Chondrocyte (in vitro differentiated cells): ENCODE data around the gene PM20D1. TPM values are rescaled to one million over a fixed set of nuclear protein-coding genes. Genes with fewer than 3 reads are reported as not detected.

ENCODE experiments used
- DNase-seq: peaks from one replicate; pipeline ENCODE4 v3.0.0; 2021; ENCODE audit warnings: mixed read lengths, low spot score
- H3K27ac Mint-ChIP-seq: one replicate; pipeline ENCODE4 v1.8.0; 2021; ENCODE audit warnings: mild to moderate bottlenecking, moderate library complexity, mixed read lengths; ENCODE audit not compliant: unreplicated experiment
- H3K27me3 Mint-ChIP-seq: 2 replicates; pipeline ENCODE4 v1.8.0; 2021; ENCODE audit warnings: low read depth, mixed read lengths
- H3K36me3 Mint-ChIP-seq: 2 replicates; pipeline ENCODE4 v1.8.0; 2021; ENCODE audit warnings: low read depth, mixed read lengths
- H3K4me1 Mint-ChIP-seq: 2 replicates; pipeline ENCODE4 v1.8.0; 2021; ENCODE audit warnings: low read depth, mild to moderate bottlenecking, mixed read lengths
- H3K4me3 Mint-ChIP-seq: one replicate; pipeline ENCODE4 v1.8.0; 2021; ENCODE audit warnings: mild to moderate bottlenecking, moderate library complexity, mixed read lengths; ENCODE audit not compliant: unreplicated experiment
- H3K9me3 Mint-ChIP-seq: 2 replicates; pipeline ENCODE4 v1.8.0; 2021; ENCODE audit warnings: low read depth, mixed read lengths
- CTCF ChIP-seq: fragments of 200-600 bp; sonication (generic); IDR thresholded peaks from 2 replicates; pipeline ENCODE4 v1.5.0; 2021; ENCODE audit warnings: antibody characterized with exemption, mild to moderate bottlenecking, moderate library complexity
- total RNA-seq: library from RNA; stranded (reverse); gene quantifications from 3 replicates; pipeline ENCODE4 v1.2.1, GENCODE V29; 2021

PM20D1 gene
- total RNA-seq, 1 donor from 2014 or later: not detected

- TF ChIP-seq CTCF: no peak
- Mint-ChIP-seq H3K9me3 (peaks cover 10% of the 10 kb centered on the region), H3K27ac (no peak overlapping the region), H3K4me3 (no peak overlapping the region), H3K36me3 (peaks cover 1% of the 10 kb centered on the region), H3K4me1 (peaks cover 4% of the 10 kb centered on the region), H3K27me3 (no peaks in the 10 kb centered on the region)
- no peak for DNase-seq
Observed at GRCh38 chr1:205822397-205822796, 27.5 kb downstream of the PM20D1 start.

DNA sequence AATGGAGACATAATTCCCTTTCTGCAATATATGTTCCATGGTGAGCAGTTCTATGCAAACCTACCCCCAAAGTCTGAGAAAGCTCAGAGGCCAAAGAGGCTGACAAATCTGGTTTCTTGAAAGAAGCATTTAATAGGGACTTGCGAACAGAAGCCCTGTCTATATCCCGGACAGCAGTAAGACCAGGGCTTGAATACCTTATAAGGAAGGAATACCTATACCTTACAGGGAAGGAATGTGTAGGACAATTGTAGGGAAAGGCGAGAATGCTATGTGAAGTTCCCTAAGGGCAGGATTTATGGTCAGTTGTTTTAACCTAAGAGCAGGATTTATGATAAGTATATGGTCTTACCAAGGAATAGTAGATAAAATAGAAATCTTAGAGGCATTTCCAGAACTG is 31.9 kb downstream of the PM20D1 start:
- Mint-ChIP-seq H3K27me3 (no peaks in the 10 kb centered on the region), H3K9me3 (no peaks in the 10 kb centered on the region), H3K4me3 (no peak overlapping the region)

GRCh38 chr1:205817364-205817763 is 32.6 kb downstream of the PM20D1 start:
- Mint-ChIP-seq H3K9me3 (no peaks in the 10 kb centered on the region), H3K36me3 (no peaks in the 10 kb centered on the region), H3K27me3 (no peaks in the 10 kb centered on the region), H3K27ac (no peak overlapping the region), H3K4me1 (peaks cover 18% of the 10 kb centered on the region), H3K4me3 (no peak overlapping the region)
- DNase-seq: no peak
- no peak for TF ChIP-seq CTCF

More for the DNA sequence above, 31.9 kb downstream of the PM20D1 start:
- Mint-ChIP-seq H3K27ac (no peak overlapping the region), H3K4me1 (peaks cover 16% of the 10 kb centered on the region), H3K36me3 (no peaks in the 10 kb centered on the region)
- TF ChIP-seq CTCF: no peak
- DNase-seq: no peak

DNA sequence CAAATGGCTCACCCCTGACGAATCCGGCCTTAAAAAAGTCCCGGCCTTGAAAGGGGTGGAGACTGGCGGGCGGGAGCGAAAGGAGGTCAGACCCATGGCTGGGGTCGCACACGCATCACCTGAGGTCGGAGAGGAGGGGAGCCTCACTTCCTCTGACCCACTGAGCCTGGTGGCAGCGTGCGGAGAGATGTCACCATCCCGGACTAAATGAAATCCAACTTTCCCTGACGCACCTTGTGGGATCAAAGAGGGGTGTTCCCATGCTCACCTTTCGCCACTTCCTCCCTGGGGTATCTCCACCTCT is 36.2 kb downstream of the PM20D1 start:
- Mint-ChIP-seq H3K4me1 (peaks cover 39% of the 10 kb centered on the region), H3K27ac (peak overlapping the region; percentile 85), H3K27me3 (no peaks in the 10 kb centered on the region), H3K36me3 (peaks cover 4% of the 10 kb centered on the region), H3K9me3 (no peaks in the 10 kb centered on the region), H3K4me3 (peak overlapping the region; percentile 90)
- DNase-seq: no peak
- TF ChIP-seq CTCF: no peak

DNA sequence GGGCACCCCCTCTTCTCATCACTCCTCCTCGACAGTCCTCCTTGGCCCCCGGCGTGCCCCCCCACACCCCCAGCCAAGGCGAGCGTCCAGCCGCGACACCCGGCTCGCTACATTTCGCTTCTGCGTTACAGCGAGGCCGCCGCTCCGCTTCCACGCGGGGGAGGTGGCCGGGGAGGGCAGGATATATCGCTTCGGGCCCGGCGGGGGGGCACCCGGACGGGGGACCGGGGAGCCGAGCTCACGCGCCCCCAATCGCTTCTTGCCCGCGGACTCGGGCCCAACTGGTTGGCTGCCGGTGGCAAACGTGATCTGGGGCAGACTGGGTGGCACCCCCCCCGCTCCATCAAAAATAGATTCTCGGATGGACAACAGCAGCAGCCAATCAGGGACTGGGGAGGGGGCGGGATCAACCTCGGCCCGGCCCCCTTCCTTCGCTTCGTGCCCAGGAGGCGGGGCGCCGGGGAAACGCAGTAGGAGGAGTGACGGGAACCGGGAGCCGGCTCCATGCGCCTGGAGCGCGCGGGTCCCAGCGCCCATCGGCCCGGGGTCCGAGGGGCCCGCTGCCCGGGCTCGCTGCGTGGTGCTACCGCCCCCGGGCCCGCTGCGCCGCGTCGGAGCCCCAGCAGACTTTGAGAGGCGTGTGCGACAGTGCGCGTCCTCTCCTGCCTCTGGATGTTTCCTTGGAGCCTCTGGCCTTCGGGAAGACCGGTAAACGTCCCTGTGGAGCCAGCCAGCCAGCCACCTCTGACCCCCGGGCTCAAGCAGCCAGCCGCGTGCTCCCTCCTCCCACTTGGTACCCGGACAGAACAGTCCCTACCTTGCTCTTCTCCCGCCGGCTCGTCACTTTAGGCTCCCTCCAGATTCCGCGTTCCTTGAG is 36.8 kb downstream of the PM20D1 start, which contains the start of gene SLC41A1:
Gene SLC41A1 (minus strand): TSS at position 321 of the 877 bp plus-strand sequence. CDS start 2,757 bp downstream, outside the sequence.
- no peak for DNase-seq
- Mint-ChIP-seq H3K27ac (peak within 1 kb of the TSS; percentile 89), H3K27me3 (no peaks in the 10 kb centered on the region), H3K4me1 (peaks cover 45% of the 10 kb centered on the region), H3K4me3 (peak within 1 kb of the TSS; percentile 90), H3K36me3 (peaks cover 4% of the 10 kb centered on the region), H3K9me3 (no peaks in the 10 kb centered on the region)
- TF ChIP-seq CTCF: no peak
